HG03159 (cell line): Measurements from ENCODE around the gene AK8.
"Not testable (repeated sequence)": the region's sequence is repeated elsewhere in the genome, so short reads cannot be mapped to it uniquely, and the experiment has no call there.

Source experiments
- ATAC-seq: cut with Tn5 transposase; IDR thresholded peaks from one replicate; pipeline ENCODE4 v1.9.1; 2021; ENCODE audit warnings: mild to moderate bottlenecking, moderate library complexity; ENCODE audit not compliant: unreplicated experiment

Gene AK8

GRCh38 chr9:132774886-132775285 lies 103.2 kb downstream of the AK8 start:
- no peak for ATAC-seq

GRCh38 chr9:132773764-132774339 lies 104.2 kb downstream of the AK8 start:
- no peak for ATAC-seq

GRCh38 chr9:132773093-132773492 lies 105.0 kb downstream of the AK8 start:
- no peak for ATAC-seq

- not testable (repeated sequence) for ATAC-seq
Measured at GRCh38 chr9:132771752-132772151, 106.3 kb downstream of the AK8 start.

- ATAC-seq, result no peak
Measured at GRCh38 chr9:132770770-132771310, 107.2 kb downstream of the AK8 start.

GRCh38 chr9:132769906-132770769 lies 107.9 kb downstream of the AK8 start:
- ATAC-seq, result peak; percentile 62

GRCh38 chr9:132768932-132769905 lies 108.9 kb downstream of the AK8 start:
- ATAC-seq, result peak; percentile 50

GRCh38 chr9:132763574-132763973 lies 114.5 kb downstream of the AK8 start:
- ATAC-seq, result no peak

- no peak for ATAC-seq
Measured at GRCh38 chr9:132762896-132763295, 115.2 kb downstream of the AK8 start.

GRCh38 chr9:132761602-132762001 lies 116.5 kb downstream of the AK8 start:
- no peak for ATAC-seq

GRCh38 chr9:132760057-132760456 lies 118.0 kb downstream of the AK8 start:
- no peak for ATAC-seq

- ATAC-seq, result no peak
Measured at GRCh38 chr9:132757016-132757415, 121.1 kb downstream of the AK8 start.

GRCh38 chr9:132756214-132756845 lies 121.8 kb downstream of the AK8 start:
- no peak for ATAC-seq

GRCh38 chr9:132755096-132755495 lies 123.0 kb downstream of the AK8 start:
- ATAC-seq, result no peak

- ATAC-seq, result no peak
Measured at GRCh38 chr9:132754236-132754635, 123.8 kb downstream of the AK8 start.

- ATAC-seq, result no peak
Measured at GRCh38 chr9:132753593-132753880, 124.5 kb downstream of the AK8 start.

GRCh38 chr9:132752877-132753592 lies 125.0 kb downstream of the AK8 start:
- no peak for ATAC-seq

GRCh38 chr9:132750668-132751067 lies 127.4 kb downstream of the AK8 start:
- ATAC-seq, result no peak

GRCh38 chr9:132749306-132749705 lies 128.8 kb downstream of the AK8 start:
- no peak for ATAC-seq

GRCh38 chr9:132748450-132748849 lies 129.6 kb downstream of the AK8 start:
- ATAC-seq, result no peak
